GM15510 (cell line): Measurements from ENCODE around the gene FRMD5.

Experiments
- POLR2A ChIP-seq: IDR thresholded peaks from 3 replicates; pipeline ENCODE4 v1.6.1; 2011; ENCODE audit warnings: borderline replicate concordance; ENCODE audit not compliant: insufficient read length; ENCODE audit errors: extremely low read depth

The FRMD5 gene

GRCh38 chr15:44033894-44034293 is 161.2 kb downstream of the FRMD5 start:
- no peak for TF ChIP-seq POLR2A

- no peak for TF ChIP-seq POLR2A
Measured at GRCh38 chr15:44029940-44030568, 165.0 kb downstream of the FRMD5 start.

GRCh38 chr15:44029003-44029402 is 166.1 kb downstream of the FRMD5 start:
- no peak for TF ChIP-seq POLR2A

GRCh38 chr15:44028349-44028748 is 166.7 kb downstream of the FRMD5 start:
- no peak for TF ChIP-seq POLR2A

GRCh38 chr15:44024155-44024554 is 170.9 kb downstream of the FRMD5 start:
- TF ChIP-seq POLR2A = no peak

GRCh38 chr15:44023176-44023575 is 171.9 kb downstream of the FRMD5 start:
- no peak for TF ChIP-seq POLR2A

GRCh38 chr15:44018151-44018550 is 176.9 kb downstream of the FRMD5 start:
- TF ChIP-seq POLR2A = no peak

- TF ChIP-seq POLR2A = no peak
Measured at GRCh38 chr15:44015545-44016305, 179.3 kb downstream of the FRMD5 start.

GRCh38 chr15:44011238-44011854 is 183.7 kb downstream of the FRMD5 start:
- no peak for TF ChIP-seq POLR2A

- TF ChIP-seq POLR2A = no peak
Measured at GRCh38 chr15:44010089-44010488, 185.0 kb downstream of the FRMD5 start.

GRCh38 chr15:44009038-44009437 is 186.0 kb downstream of the FRMD5 start:
- no peak for TF ChIP-seq POLR2A

- TF ChIP-seq POLR2A = no peak
Measured at GRCh38 chr15:43998607-43999006, 196.5 kb downstream of the FRMD5 start.

GRCh38 chr15:43991206-43991605 is 203.9 kb downstream of the FRMD5 start:
- TF ChIP-seq POLR2A = no peak

GRCh38 chr15:43989938-43990337 is 205.1 kb downstream of the FRMD5 start:
- TF ChIP-seq POLR2A = no peak

- no peak for TF ChIP-seq POLR2A
Measured at GRCh38 chr15:43988900-43989299, 206.2 kb downstream of the FRMD5 start.

GRCh38 chr15:43987924-43988323 is 207.1 kb downstream of the FRMD5 start:
- TF ChIP-seq POLR2A = no peak
